ENCODE results near the gene AFG1L.
"Not testable (repeated sequence)": the region's sequence is repeated elsewhere in the genome, so short reads cannot be mapped to it uniquely, and the experiment has no call there.

GRCh38 chr6:108245095-108245494 is 49.8 kb upstream of the AFG1L start:
- not testable (repeated sequence) for TF ChIP-seq ELF4 (IDR thresholded peaks at IDR 0.05); ZNF384 (IDR thresholded peaks at IDR 0.05); CTBP1 (IDR thresholded peaks at IDR 0.05; ENCODE audit: borderline replicate concordance); NFRKB (IDR thresholded peaks at IDR 0.05); SP1 (IDR thresholded peaks at IDR 0.05)

Data from HEK293T (cell line).